Testis (tissue), 3 donors: ENCODE results near the gene EP400. TPM values are rescaled to one million over a fixed set of nuclear protein-coding genes. Genes with fewer than 3 reads are reported as not detected.

Experiments
- DNase-seq: peaks from one replicate; pipeline ENCODE4 v3.0.0-alpha.2; 2019
- H3K27ac ChIP-seq, 2 donors: fragments of 200-600 bp; sonication (generic); one replicate each; pipeline ENCODE4 v1.5.1; 2019
- H3K27me3 ChIP-seq: fragments of 200-600 bp; sonication (generic); one replicate; pipeline ENCODE4 v1.5.1; 2019
- H3K36me3 ChIP-seq: fragments of 200-600 bp; sonication (generic); one replicate; pipeline ENCODE4 v1.5.1; 2017; ENCODE audit warnings: low read depth; ENCODE audit errors: missing control alignments
- H3K4me1 ChIP-seq: fragments of 200-600 bp; sonication (generic); one replicate; pipeline ENCODE4 v1.5.1; 2019
- H3K4me3 ChIP-seq, 2 donors: fragments of 200-600 bp; sonication (generic); one replicate each; pipeline ENCODE4 v1.5.1; 2017 to 2019
- H3K9me3 ChIP-seq: fragments of 200-600 bp; sonication (generic); one replicate; pipeline ENCODE4 v1.5.1; 2017
- CTCF ChIP-seq, 3 experiments: fragments of 450-650 bp in 2 of 3; fragments of 200-600 bp in 1 of 3; sonication (generic) in 1 of 3; IDR thresholded peaks; one replicate each; pipeline ENCODE4 v1.5.1; 2016 to 2019; ENCODE audit warnings: antibody characterized with exemption in 3 of 3, mild to moderate bottlenecking in 2 of 3, moderate library complexity in 1 of 3
- POLR2A ChIP-seq: fragments of 450-650 bp; IDR thresholded peaks from one replicate; pipeline ENCODE4 v1.6.1; 2017; ENCODE audit warnings: antibody characterized with exemption, mild to moderate bottlenecking, moderate library complexity
- WGBS, 2 donors: methylation state at CpG; one replicate each; pipeline ENCODE4 v1.1.5; 2018; 5-methylcytosine and 5-hydroxymethylcytosine counted together
- intact Hi-C: fragments of 100-400 bp; cut with DNase I; formaldehyde crosslinking; loops from one replicate; pipeline ENCODE4 v1.15.1; 2023; ENCODE audit warnings: low total_unique reads
- polyA plus RNA-seq: library from polyadenylated mRNA; stranded (reverse); fragments of 350-450 nt; fragmentation: Illumina TruSeq; extraction: RNeasy Lipid Tissue Mini Kit (QIAGEN cat#74804); gene quantifications from one replicate; pipeline ENCODE4 v1.2.3, GENCODE V29; 2014; ENCODE audit warnings: low read depth, low replicate concordance; ENCODE audit not compliant: insufficient read depth
- total RNA-seq, 2 donors: library from RNA; depleted of rRNA; stranded (reverse); fragments of >200 nt; gene quantifications; one replicate each; pipeline ENCODE4 v1.2.3, GENCODE V29; 2016

The EP400 gene
- total and polyA plus RNA-seq, 3 donors from 2014 or later, result 44.2 to 83.0 (median 69.4) TPM

GRCh38 chr12:131962069-131962468, 12.3 kb downstream of the EP400 start:
- Histone ChIP-seq H3K36me3 (no peaks in the 10 kb centered on the region), H3K9me3 (no peaks in the 10 kb centered on the region), H3K27ac (no peak overlapping the region), H3K27me3 (no peaks in the 10 kb centered on the region), H3K4me1 (peaks cover 25% of the 10 kb centered on the region), H3K4me3 (no peak overlapping the region)
- 92 to 93% methylated on average over 8 of the region's 8 CpGs for WGBS, 2 donors
- TF ChIP-seq POLR2A (no peak), CTCF (IDR thresholded peaks at IDR 0.05) (no peak)
- no peak for DNase-seq
- intact Hi-C loops, result no loop called here

DNA sequence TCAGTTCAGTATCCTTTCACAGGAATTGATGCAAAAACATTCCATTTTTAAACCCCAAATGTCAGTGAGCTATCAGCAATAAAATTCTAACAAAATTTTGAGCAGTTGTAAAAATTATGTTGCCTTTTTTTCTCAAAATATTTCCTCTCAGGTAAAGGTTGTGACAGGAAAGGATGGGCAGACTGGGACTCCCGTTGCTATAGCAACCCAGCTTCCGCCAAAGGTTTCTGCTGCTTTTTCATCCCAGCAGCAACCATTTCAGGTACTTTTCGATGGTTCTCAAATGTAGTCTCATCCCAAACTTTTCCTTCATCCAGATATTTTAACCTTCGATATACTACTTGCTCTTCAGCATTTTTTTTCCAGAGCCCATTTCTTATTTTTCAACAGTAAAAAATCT, 13.6 kb downstream of the EP400 start:
- TF ChIP-seq POLR2A, result no peak
- no peak for TF ChIP-seq CTCF (IDR thresholded peaks at IDR 0.05)
- no peak for DNase-seq
- Histone ChIP-seq H3K4me1 (peaks cover 21% of the 10 kb centered on the region), H3K9me3 (no peaks in the 10 kb centered on the region), H3K36me3 (no peaks in the 10 kb centered on the region), H3K27ac (no peak overlapping the region), H3K4me3 (no peak overlapping the region), H3K27me3 (no peaks in the 10 kb centered on the region)
- intact Hi-C loops, result no loop called here
- WGBS, 2 donors, result 89 to 93% methylated on average over 4 of the region's 4 CpGs

DNA sequence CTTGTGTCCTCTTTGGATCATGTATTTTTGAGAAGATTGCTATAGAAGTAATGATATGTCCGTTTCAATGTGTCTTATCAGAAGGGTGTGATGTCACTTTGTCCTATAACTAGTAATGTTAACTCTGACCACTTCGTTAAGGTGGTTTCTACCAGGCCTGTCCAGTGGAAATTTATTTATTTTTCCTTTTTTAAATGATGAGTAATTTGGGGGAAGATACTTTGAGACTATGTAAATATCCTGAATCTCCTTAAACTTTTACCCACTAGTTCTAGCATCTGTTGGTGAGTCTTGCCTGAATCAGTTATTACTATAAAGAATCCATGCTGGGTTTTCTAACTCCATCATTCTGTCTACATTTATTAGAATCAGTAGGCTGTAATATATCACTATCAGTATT, 15.3 kb downstream of the EP400 start:
- Histone ChIP-seq H3K27ac (no peak overlapping the region), H3K27me3 (no peaks in the 10 kb centered on the region), H3K9me3 (no peaks in the 10 kb centered on the region), H3K36me3 (no peaks in the 10 kb centered on the region), H3K4me1 (peaks cover 5% of the 10 kb centered on the region), H3K4me3 (no peak overlapping the region)
- intact Hi-C loops, result no loop called here
- WGBS, 2 donors, result 57 to 66% methylated on average over 2 of the region's 2 CpGs
- no peak for DNase-seq
- TF ChIP-seq POLR2A, result no peak
- no peak for TF ChIP-seq CTCF (IDR thresholded peaks at IDR 0.05)

DNA sequence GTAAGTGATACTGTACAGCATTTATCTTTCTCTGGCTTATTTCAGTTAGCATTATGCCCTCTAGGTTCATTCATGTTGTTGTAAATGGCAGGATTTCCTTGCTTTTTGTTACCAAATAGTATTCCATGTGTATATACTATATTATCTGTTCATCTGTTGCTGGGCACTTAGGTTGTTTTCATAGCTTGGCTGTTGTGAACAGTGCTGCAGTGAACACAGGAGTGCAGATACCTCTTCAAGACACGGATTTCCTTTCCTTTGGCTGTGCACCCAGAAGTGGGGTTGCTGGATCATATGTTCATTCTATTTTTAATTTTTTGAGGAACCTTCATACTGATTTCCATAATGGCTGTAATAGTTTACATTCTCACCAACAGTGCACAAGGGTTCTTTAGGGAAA, 21.5 kb downstream of the EP400 start:
- WGBS, 2 donors, result 38 to 70% methylated on average over 1 of the region's 1 CpG
- no peak for TF ChIP-seq CTCF (IDR thresholded peaks at IDR 0.05)
- no peak for TF ChIP-seq POLR2A
- DNase-seq, result peak; percentile 6
- Histone ChIP-seq H3K36me3 (no peaks in the 10 kb centered on the region), H3K27ac (no peak overlapping the region), H3K4me1 (no peaks in the 10 kb centered on the region), H3K4me3 (no peak overlapping the region), H3K9me3 (no peaks in the 10 kb centered on the region), H3K27me3 (no peaks in the 10 kb centered on the region)
- intact Hi-C loops, result no loop called here

GRCh38 chr12:131975228-131975627, 25.5 kb downstream of the EP400 start:
- TF ChIP-seq CTCF (IDR thresholded peaks at IDR 0.05) (no peak), POLR2A (no peak)
- peak; percentile 72 for DNase-seq
- no peak overlapping the region for H3K27ac ChIP-seq
- no peak overlapping the region for H3K4me3 ChIP-seq
- no peaks in the 10 kb centered on the region for H3K4me1 ChIP-seq
- WGBS, 2 donors, result 59 to 86% methylated on average over 8 of the region's 8 CpGs
- no peaks in the 10 kb centered on the region for H3K27me3 ChIP-seq
- H3K36me3 ChIP-seq, result no peaks in the 10 kb centered on the region
- no peaks in the 10 kb centered on the region for H3K9me3 ChIP-seq
- intact Hi-C loops, result no loop called here
